ENCODE measurements around the gene STXBP1. TPM values are rescaled to one million over a fixed set of nuclear protein-coding genes. Genes with fewer than 3 reads are reported as not detected.

Gene STXBP1
- total RNA-seq, 1 donor from 2014 or later = 12.0 TPM

DNA sequence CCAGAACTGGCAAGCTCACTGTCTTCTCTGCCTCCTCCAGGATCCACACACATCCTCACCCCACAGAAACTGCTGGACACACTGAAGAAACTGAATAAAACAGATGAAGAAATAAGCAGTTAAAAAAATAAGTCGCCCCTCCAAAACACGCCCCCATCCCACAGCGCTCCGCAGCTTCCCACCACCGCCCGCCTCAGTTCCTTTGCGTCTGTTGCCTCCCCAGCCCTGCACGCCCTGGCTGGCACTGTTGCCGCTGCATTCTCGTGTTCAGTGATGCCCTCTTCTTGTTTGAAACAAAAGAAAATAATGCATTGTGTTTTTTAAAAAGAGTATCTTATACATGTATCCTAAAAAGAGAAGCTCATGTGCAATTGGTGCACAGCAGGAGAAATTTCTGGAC lies 78.7 kb downstream of the STXBP1 start:
- H2AFZ ChIP-seq (replicated peaks) = no peak overlapping the region
- H3K4me1 ChIP-seq = no peaks in the 10 kb centered on the region
- H3K36me3 Mint-ChIP-seq = peaks cover 22% of the 10 kb centered on the region
- no peak overlapping the region for H3K4me3 Mint-ChIP-seq
- H3K79me2 ChIP-seq (ENCODE audit: low read depth) = no peaks in the 10 kb centered on the region
- peaks cover 2% of the 10 kb centered on the region for H3F3A ChIP-seq (ENCODE audit: low read depth)
- no peaks in the 10 kb centered on the region for H4K20me1 ChIP-seq (ENCODE audit: low read depth)
- H3K9me3 ChIP-seq (ENCODE audit: low read depth) = no peaks in the 10 kb centered on the region
- H3K4me2 ChIP-seq = no peak overlapping the region
- H3K36me3 ChIP-seq = no peaks in the 10 kb centered on the region
- TF ChIP-seq EZH2 (IDR thresholded peaks at IDR 0.05) = no peak
- TF ChIP-seq, protein P1, sequence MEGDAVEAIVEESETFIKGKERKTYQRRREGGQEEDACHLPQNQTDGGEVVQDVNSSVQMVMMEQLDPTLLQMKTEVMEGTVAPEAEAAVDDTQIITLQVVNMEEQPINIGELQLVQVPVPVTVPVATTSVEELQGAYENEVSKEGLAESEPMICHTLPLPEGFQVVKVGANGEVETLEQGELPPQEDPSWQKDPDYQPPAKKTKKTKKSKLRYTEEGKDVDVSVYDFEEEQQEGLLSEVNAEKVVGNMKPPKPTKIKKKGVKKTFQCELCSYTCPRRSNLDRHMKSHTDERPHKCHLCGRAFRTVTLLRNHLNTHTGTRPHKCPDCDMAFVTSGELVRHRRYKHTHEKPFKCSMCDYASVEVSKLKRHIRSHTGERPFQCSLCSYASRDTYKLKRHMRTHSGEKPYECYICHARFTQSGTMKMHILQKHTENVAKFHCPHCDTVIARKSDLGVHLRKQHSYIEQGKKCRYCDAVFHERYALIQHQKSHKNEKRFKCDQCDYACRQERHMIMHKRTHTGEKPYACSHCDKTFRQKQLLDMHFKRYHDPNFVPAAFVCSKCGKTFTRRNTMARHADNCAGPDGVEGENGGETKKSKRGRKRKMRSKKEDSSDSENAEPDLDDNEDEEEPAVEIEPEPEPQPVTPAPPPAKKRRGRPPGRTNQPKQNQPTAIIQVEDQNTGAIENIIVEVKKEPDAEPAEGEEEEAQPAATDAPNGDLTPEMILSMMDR (IDR thresholded peaks at IDR 0.05) = no peak
- no peak for TF ChIP-seq EZH2phosphoT487 (IDR thresholded peaks at IDR 0.05)
- no peaks in the 10 kb centered on the region for H3K27me3 ChIP-seq
- peaks cover 10% of the 10 kb centered on the region for H3K4me1 Mint-ChIP-seq
- peaks cover 3% of the 10 kb centered on the region for H3K27me3 Mint-ChIP-seq (ENCODE audit: insufficient read depth, low read depth)
- no peak overlapping the region for H3K27ac Mint-ChIP-seq
- no peaks in the 10 kb centered on the region for H3K9me3 Mint-ChIP-seq
- no peak overlapping the region for H3K9ac ChIP-seq
- no peak for DNase-seq (ENCODE audit: low spot score)
- H3K27ac ChIP-seq = no peak overlapping the region
- H3K4me3 ChIP-seq = no peak overlapping the region

DNA sequence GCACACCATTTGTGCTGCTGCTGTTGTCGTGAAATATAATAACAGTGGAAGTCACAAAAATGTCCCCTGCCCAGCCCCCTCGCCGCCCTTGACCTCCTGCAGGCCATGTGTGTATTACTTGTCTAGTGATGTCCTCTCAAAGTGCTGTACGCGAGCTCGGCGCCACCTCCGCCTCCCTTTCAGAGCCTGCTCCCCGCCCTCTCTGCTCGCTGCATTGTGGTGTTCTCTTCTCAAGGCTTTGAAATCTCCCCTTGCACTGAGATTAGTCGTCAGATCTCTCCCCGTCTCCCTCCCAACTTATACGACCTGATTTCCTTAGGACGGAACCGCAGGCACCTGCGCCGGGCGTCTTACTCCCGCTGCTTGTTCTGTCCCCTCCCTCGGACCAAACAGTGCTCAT lies 80.0 kb downstream of the STXBP1 start:
- peak overlapping the region; percentile 47 for H3K27ac Mint-ChIP-seq
- H4K20me1 ChIP-seq (ENCODE audit: low read depth) = no peaks in the 10 kb centered on the region
- H3K36me3 ChIP-seq = no peaks in the 10 kb centered on the region
- H3K27me3 ChIP-seq = no peaks in the 10 kb centered on the region
- DNase-seq (ENCODE audit: low spot score) = no peak
- H3K4me2 ChIP-seq = no peak overlapping the region
- H3F3A ChIP-seq (ENCODE audit: low read depth) = peaks cover 3% of the 10 kb centered on the region
- no peak for TF ChIP-seq EZH2 (IDR thresholded peaks at IDR 0.05)
- TF ChIP-seq EZH2phosphoT487 (IDR thresholded peaks at IDR 0.05) = no peak
- TF ChIP-seq, protein P1 (IDR thresholded peaks at IDR 0.05) = no peak
- no peaks in the 10 kb centered on the region for H3K9me3 Mint-ChIP-seq
- H3K36me3 Mint-ChIP-seq = peaks cover 20% of the 10 kb centered on the region
- H3K4me3 Mint-ChIP-seq = no peak overlapping the region
- no peaks in the 10 kb centered on the region for H3K79me2 ChIP-seq (ENCODE audit: low read depth)
- H3K27ac ChIP-seq = no peak overlapping the region
- H3K9ac ChIP-seq = no peak overlapping the region
- no peaks in the 10 kb centered on the region for H3K9me3 ChIP-seq (ENCODE audit: low read depth)
- H2AFZ ChIP-seq (replicated peaks) = no peak overlapping the region
- no peak overlapping the region for H3K4me3 ChIP-seq
- H3K27me3 Mint-ChIP-seq (ENCODE audit: insufficient read depth, low read depth) = peaks cover 3% of the 10 kb centered on the region
- peaks cover 10% of the 10 kb centered on the region for H3K4me1 Mint-ChIP-seq
- H3K4me1 ChIP-seq = no peaks in the 10 kb centered on the region

DNA sequence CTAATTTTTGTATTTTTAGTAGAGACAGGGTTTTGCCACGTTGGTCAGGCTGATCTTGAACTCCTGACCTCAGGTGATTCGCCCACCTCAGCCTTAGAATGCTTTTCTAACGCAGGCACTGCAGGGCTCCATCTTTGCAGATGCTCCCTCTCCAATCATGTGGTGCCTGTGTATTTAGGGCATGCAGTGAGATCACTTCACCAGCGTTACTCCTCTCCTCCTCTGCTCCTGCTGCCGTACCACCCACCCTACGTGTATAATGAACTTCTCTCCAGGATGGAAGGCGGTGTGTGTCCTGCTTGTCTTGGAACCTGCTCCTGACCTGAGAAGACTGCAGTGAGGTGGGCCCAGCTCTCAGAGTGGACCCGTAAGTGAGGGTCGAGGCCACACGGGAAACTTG lies 81.1 kb downstream of the STXBP1 start:
- Histone ChIP-seq H3K27ac (no peak overlapping the region), H3F3A (ENCODE audit: low read depth) (peaks cover 8% of the 10 kb centered on the region), H3K79me2 (ENCODE audit: low read depth) (no peaks in the 10 kb centered on the region), H3K36me3 (no peaks in the 10 kb centered on the region), H4K20me1 (ENCODE audit: low read depth) (no peaks in the 10 kb centered on the region), H2AFZ (replicated peaks) (no peak overlapping the region), H3K9me3 (ENCODE audit: low read depth) (no peaks in the 10 kb centered on the region), H3K4me2 (no peak overlapping the region), H3K4me1 (no peaks in the 10 kb centered on the region), H3K27me3 (no peaks in the 10 kb centered on the region), H3K9ac (no peak overlapping the region), H3K4me3 (no peak overlapping the region)
- H3K4me1 Mint-ChIP-seq = peaks cover 10% of the 10 kb centered on the region
- DNase-seq (ENCODE audit: low spot score) = no peak
- peaks cover 17% of the 10 kb centered on the region for H3K36me3 Mint-ChIP-seq
- peaks cover 3% of the 10 kb centered on the region for H3K27me3 Mint-ChIP-seq (ENCODE audit: insufficient read depth, low read depth)
- no peak for TF ChIP-seq EZH2phosphoT487 (IDR thresholded peaks at IDR 0.05)
- no peak for TF ChIP-seq EZH2 (IDR thresholded peaks at IDR 0.05)
- TF ChIP-seq, protein P1 (IDR thresholded peaks at IDR 0.05) = no peak
- H3K9me3 Mint-ChIP-seq = no peaks in the 10 kb centered on the region
- H3K4me3 Mint-ChIP-seq = no peak overlapping the region
- no peak overlapping the region for H3K27ac Mint-ChIP-seq

All from neural progenitor cell (in vitro differentiated cells).